ENCODE results near the gene VAV3. TPM values are rescaled to one million over a fixed set of nuclear protein-coding genes. Genes with fewer than 3 reads are reported as not detected.

VAV3 gene
- total RNA-seq, 2 experiments from 2014 or later: 2.3 to 8.3 TPM

GRCh38 chr1:107936498-107937481 is 28.2 kb downstream of the VAV3 start:
- POLR2A ChIA-PET: interaction anchor here (0.7 to 1.1 kb wide), 3 partner anchors 12 to 141 kb away, joined by 3 to 4 read pairs (median 4); no protein-coding TSS in a partner anchor
- H3K27ac ChIP-seq (ENCODE audit: low read depth, low read length, poor library complexity, severe bottlenecking): no peak overlapping the region
- intact Hi-C loops (cut with micrococcal nuclease; ENCODE audit: unreplicated experiment): loop anchor here (5.0 kb wide), 3 partner anchors 39 to 134 kb away; no protein-coding TSS in a partner anchor
- H3K36me3 ChIP-seq (ENCODE audit: insufficient read depth, low read length): no peaks in the 10 kb centered on the region
- TF ChIP-seq CTCF (conservative IDR thresholded peaks at IDR 0.05; ENCODE audit: low read length) (0 out of 2 replicates have a peak, but pooled peaks have one; percentile 21), EZH2phosphoT487 (IDR thresholded peaks at IDR 0.05; ENCODE audit: borderline replicate concordance, low read depth, low read length) (no peak)
- CTCF ChIA-PET (ENCODE audit: unreplicated experiment): no interaction called here
- peaks cover 44% of the 10 kb centered on the region for H3K4me1 ChIP-seq (ENCODE audit: insufficient read depth, low read length, poor library complexity, severe bottlenecking)
- no peaks in the 10 kb centered on the region for H3K79me2 ChIP-seq (ENCODE audit: insufficient read depth, low read depth, low read length)
- peak overlapping the region; percentile 67 for H3K4me2 ChIP-seq (ENCODE audit: low read length)
- H3K4me3 ChIP-seq (ENCODE audit: low read depth, low read length, poor library complexity, severe bottlenecking): peak overlapping the region; percentile 5
- no TSS peak for BruUV-seq (replicated peaks)
- H2AFZ ChIP-seq (ENCODE audit: low read length): peak overlapping the region; percentile 73
- peak; percentile 38 for DNase-seq (ENCODE audit: low spot score)
- no peaks in the 10 kb centered on the region for H4K20me1 ChIP-seq (ENCODE audit: insufficient read depth, low read length)
- H3K9me3 ChIP-seq (ENCODE audit: low read length): no peaks in the 10 kb centered on the region; the same call in 1 of the 2 replicates
- no peaks in the 10 kb centered on the region for H3K9me2 ChIP-seq (ENCODE audit: insufficient read depth, low read length)

- intact Hi-C loops (cut with micrococcal nuclease; ENCODE audit: unreplicated experiment): loop anchor here (1.0 to 5.0 kb wide), 4 partner anchors 29 to 133 kb away; no protein-coding TSS in a partner anchor
- H3K79me2 ChIP-seq (ENCODE audit: insufficient read depth, low read depth, low read length): no peaks in the 10 kb centered on the region
- H3K9me2 ChIP-seq (ENCODE audit: insufficient read depth, low read length): no peaks in the 10 kb centered on the region
- H3K4me3 ChIP-seq (ENCODE audit: low read depth, low read length, poor library complexity, severe bottlenecking): peak overlapping the region; percentile 35
- H2AFZ ChIP-seq (ENCODE audit: low read length): peak overlapping the region; percentile 73
- H3K36me3 ChIP-seq (ENCODE audit: insufficient read depth, low read length): no peaks in the 10 kb centered on the region
- H3K27ac ChIP-seq (ENCODE audit: low read depth, low read length, poor library complexity, severe bottlenecking): peak overlapping the region; percentile 5
- ChIA-PET CTCF (ENCODE audit: unreplicated experiment) (no interaction called here), POLR2A (no interaction called here)
- peak; percentile 70 for DNase-seq (ENCODE audit: low spot score)
- TF ChIP-seq EZH2phosphoT487 (IDR thresholded peaks at IDR 0.05; ENCODE audit: borderline replicate concordance, low read depth, low read length) (no peak), CTCF (conservative IDR thresholded peaks at IDR 0.05; ENCODE audit: low read length) (peak; percentile 48; the same call in 1 of the 2 replicates)
- no peaks in the 10 kb centered on the region; the same call in 1 of the 2 replicates for H3K9me3 ChIP-seq (ENCODE audit: low read length)
- H3K4me2 ChIP-seq (ENCODE audit: low read length): peak overlapping the region; percentile 67
- H4K20me1 ChIP-seq (ENCODE audit: insufficient read depth, low read length): no peaks in the 10 kb centered on the region
- H3K4me1 ChIP-seq (ENCODE audit: insufficient read depth, low read length, poor library complexity, severe bottlenecking): peaks cover 44% of the 10 kb centered on the region
- no TSS peak for BruUV-seq (replicated peaks)
These were observed 29.4 kb downstream of the VAV3 start for GRCh38 chr1:107935396-107936064.

All from OCI-LY7 (cell line).